ENCODE results near the gene STAM.

DNA sequence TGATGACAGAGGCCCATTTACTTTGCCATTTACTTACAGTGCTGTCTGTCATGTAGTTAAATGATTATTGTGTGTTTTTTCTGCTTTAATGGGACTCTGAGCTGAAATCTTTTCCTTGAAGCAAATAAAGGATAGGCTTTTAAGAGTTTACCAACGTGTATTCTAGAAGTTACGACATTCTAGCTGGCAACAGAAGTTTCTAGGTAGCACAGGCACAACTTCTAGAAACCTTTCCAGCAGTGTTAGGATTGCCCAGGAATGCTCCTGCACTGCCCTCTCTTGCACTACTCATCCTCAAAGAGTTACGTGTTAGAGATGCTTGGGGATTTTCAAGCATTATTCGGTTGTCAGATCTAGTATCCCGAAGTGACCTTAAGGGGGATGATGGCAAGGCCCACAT, 65.5 kb downstream of the STAM start:
- TF ChIP-seq, protein P1, sequence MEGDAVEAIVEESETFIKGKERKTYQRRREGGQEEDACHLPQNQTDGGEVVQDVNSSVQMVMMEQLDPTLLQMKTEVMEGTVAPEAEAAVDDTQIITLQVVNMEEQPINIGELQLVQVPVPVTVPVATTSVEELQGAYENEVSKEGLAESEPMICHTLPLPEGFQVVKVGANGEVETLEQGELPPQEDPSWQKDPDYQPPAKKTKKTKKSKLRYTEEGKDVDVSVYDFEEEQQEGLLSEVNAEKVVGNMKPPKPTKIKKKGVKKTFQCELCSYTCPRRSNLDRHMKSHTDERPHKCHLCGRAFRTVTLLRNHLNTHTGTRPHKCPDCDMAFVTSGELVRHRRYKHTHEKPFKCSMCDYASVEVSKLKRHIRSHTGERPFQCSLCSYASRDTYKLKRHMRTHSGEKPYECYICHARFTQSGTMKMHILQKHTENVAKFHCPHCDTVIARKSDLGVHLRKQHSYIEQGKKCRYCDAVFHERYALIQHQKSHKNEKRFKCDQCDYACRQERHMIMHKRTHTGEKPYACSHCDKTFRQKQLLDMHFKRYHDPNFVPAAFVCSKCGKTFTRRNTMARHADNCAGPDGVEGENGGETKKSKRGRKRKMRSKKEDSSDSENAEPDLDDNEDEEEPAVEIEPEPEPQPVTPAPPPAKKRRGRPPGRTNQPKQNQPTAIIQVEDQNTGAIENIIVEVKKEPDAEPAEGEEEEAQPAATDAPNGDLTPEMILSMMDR (conservative IDR thresholded peaks at IDR 0.05), result no peak
- no peak for TF ChIP-seq EZH2 (IDR thresholded peaks at IDR 0.05; ENCODE audit: low read depth)
